AG09309 (cell line): Measurements from ENCODE around the gene UNC45A.

Experiments used
- DNase-seq: peaks from one replicate; pipeline ENCODE4 v3.0.0-alpha.2; 2010; ENCODE audit warnings: low read depth
- H3K4me3 ChIP-seq: 2 replicates; pipeline ENCODE4 v1.5.1; 2011; ENCODE audit warnings: mild to moderate bottlenecking, low read depth, low read length, moderate library complexity; ENCODE audit not compliant: control insufficient read depth
- TF ChIP-seq, protein P1 (sequence below): IDR thresholded peaks from 2 replicates; pipeline ENCODE4 v1.5.1; 2011; ENCODE audit warnings: mild to moderate bottlenecking, low read depth, low read length, inconsistent platforms; ENCODE audit not compliant: insufficient read depth, control insufficient read depth; ENCODE audit errors: missing control alignments

Gene UNC45A

DNA sequence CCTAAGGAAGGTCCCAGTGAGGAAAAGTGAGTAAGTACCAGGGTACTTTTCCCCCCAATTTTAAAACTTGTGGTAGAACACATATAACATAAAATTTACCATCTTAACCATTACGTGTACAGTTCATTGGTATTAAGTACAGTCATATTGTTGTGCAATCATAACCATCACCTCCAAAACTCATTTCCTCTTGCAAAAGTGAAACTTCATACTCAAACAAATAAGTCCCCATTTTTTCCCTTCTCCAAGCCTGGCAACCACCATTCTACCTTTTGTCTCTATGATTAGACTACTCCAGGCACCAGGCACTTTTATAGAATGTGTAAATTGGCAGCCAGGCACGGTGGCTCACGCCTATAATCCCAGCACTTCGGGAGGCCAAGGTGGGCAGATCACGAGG, 47.0 kb downstream of the UNC45A start:
- TF ChIP-seq, protein P1, sequence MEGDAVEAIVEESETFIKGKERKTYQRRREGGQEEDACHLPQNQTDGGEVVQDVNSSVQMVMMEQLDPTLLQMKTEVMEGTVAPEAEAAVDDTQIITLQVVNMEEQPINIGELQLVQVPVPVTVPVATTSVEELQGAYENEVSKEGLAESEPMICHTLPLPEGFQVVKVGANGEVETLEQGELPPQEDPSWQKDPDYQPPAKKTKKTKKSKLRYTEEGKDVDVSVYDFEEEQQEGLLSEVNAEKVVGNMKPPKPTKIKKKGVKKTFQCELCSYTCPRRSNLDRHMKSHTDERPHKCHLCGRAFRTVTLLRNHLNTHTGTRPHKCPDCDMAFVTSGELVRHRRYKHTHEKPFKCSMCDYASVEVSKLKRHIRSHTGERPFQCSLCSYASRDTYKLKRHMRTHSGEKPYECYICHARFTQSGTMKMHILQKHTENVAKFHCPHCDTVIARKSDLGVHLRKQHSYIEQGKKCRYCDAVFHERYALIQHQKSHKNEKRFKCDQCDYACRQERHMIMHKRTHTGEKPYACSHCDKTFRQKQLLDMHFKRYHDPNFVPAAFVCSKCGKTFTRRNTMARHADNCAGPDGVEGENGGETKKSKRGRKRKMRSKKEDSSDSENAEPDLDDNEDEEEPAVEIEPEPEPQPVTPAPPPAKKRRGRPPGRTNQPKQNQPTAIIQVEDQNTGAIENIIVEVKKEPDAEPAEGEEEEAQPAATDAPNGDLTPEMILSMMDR, result no peak
- peak; percentile 25 for DNase-seq

DNA sequence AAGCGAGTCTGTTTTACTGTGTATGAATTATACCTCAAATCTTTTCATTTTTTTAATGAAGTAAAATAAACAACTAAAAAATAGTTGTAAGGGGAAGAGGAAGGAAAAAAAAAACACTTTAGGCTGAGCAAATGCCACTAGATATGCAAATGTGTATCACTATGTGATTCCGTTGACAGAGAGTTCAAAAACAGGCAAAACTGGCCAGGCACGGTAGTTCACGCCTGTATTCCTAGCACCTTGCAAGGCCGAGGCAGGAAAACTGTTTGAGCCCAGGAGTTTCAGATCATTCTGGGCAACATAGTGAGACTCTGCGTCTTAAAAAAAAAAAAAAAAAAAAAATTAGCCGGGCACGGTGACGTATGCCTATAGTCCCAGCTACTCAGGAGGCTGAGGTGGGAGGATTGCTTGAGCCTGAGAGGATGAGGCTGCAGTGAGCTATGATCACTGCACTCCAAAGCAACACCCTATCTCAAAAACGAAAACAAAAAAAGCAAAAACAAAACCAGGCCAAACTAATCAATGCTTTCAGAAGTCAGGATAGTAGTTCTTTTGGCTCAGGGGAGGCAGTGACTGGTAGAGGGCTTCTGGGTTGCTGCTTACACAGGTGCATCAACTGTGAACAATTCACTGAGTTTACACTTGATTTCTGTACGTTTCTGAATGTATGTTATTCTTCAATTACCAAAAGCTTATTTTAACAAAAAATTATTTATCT, 51.9 kb downstream of the UNC45A start:
- no peak overlapping the region for H3K4me3 ChIP-seq
- TF ChIP-seq, protein P1, result no peak
- no peak for DNase-seq

More for the DNA sequence above, 47.0 kb downstream of the UNC45A start:
- no peak overlapping the region for H3K4me3 ChIP-seq

DNA sequence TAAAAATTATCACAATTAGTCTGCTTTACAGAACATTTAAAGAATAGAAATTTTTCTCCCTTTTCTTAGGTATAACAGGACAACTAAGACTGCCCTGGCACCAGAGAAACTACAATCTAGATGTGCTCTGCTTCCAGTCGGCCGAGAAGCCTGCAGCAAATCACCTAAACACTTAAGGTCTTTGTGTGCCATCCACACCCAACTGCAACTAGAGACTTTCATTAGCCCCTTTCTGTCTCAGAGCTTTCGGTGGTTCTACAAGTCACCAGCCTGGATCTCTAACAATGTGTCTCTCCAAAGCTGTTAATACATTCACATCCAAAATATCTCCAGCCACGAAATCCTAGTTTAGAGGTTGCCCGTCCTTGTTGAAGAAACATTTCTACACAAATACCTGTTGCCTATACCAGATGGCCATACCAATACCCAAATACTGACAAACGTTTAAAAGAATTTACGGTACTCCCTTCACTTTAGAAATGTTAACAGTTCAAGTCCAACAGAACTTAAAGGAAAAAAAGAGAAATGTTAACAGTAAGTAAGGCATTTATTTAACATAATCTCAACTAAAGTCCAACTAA, 52.6 kb downstream of the UNC45A start:
- no peak overlapping the region for H3K4me3 ChIP-seq
- TF ChIP-seq, protein P1, result no peak
- no peak for DNase-seq

DNA sequence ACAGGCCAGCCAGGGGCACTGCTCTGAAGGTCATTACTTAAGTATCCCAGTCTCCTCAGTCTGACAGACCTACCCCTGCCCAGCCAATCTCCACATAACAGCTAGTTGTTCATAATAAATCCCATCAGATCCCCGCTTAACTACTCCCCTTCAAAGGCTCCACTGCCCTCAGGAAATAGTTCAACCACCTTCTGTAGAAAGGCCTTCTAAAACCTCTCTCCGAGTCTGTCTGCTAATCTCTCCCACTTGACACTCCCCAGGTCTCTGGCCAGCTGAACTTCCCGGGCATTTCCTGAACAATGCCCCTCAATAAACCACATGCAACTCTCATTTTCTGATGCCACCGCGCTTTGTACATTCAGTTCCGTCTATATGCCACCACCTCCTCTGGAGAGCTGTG, 53.2 kb downstream of the UNC45A start:
- H3K4me3 ChIP-seq, result no peak overlapping the region
- DNase-seq, result no peak
- TF ChIP-seq, protein P1, result no peak

DNA sequence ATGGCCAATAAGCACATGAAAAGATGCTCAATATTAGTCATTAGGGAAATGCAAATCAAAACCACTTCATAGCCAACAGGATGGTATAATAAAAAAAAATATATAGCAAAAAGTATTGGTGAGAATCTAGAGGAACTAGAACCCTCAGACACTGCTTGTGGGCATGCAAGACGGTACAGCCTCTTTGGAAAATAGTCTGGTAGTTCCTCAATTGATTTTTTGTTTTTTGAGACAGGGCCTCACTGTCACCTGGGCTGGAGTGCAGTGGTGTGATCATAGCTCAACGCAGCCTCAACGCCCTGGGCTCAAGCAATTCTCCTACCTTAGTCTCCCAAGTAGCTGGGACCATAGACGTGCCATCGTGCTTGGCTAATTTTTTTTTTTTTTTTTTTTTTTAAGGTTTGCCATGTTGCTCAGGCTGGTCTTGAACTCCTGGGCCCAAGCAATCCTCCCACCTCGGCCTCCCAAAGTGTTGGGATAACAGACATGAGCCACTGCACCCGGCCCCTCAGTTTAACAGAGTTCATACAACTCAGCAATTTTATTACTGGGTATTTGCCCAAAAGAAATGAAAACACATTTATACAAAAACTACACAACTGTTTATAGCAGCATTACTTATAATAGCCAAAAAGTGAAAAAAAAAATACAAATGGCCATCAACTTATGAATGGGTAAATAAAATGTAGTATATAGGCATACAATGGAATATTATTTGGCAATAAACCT, 54.1 kb downstream of the UNC45A start:
- no peak for DNase-seq
- TF ChIP-seq, protein P1, result no peak
- no peak overlapping the region for H3K4me3 ChIP-seq

DNA sequence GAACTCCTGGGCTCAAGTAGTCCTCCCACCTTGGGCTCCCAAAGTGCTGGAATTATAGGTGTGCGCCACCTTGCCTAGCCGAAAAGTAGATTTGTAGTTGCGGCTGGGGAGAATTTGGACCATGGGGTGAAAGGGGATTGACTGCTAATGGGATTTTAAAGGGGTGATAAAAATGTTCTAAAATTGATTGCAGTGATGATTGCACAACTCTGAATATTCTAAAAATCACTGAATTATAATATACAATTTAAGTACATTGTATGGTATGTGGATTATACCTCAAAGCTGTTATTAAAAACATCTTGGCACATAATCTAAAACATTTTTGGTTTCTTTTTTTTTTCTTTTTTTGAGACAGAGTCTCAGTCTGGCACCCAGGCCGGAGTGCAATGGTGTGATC, 55.4 kb downstream of the UNC45A start:
- no peak for DNase-seq
- TF ChIP-seq, protein P1, result no peak
- no peak overlapping the region for H3K4me3 ChIP-seq
